Stomach (tissue), 4 donors: ENCODE data around the gene FOXP2.

Experiments used
- EP300 ChIP-seq: sonication (generic); formaldehyde crosslinking; IDR thresholded peaks from one replicate; pipeline ENCODE4 v1.6.1; 2017; ENCODE audit warnings: antibody characterized with exemption
- POLR2A ChIP-seq, 4 donors: fragments of 450-650 bp; IDR thresholded peaks; one replicate each; pipeline ENCODE4 v1.6.1; 2016; ENCODE audit warnings: antibody characterized with exemption in 4 of 4, control low read depth in 2 of 4, mild to moderate bottlenecking in 1 of 4, moderate library complexity in 1 of 4
- POLR2AphosphoS5 ChIP-seq, 3 donors: sonication (generic); formaldehyde crosslinking; IDR thresholded peaks; one replicate each; pipeline ENCODE4 v1.6.1; 2016; ENCODE audit warnings: antibody characterized with exemption in 3 of 3
- TF ChIP-seq, protein P1 (sequence below), 7 experiments: fragments of 450-650 bp in 4 of 7; fragments of 200-600 bp in 3 of 7; sonication (generic) in 3 of 7; IDR thresholded peaks; one replicate each; pipeline ENCODE4 v1.5.1; 2016 to 2019; ENCODE audit warnings: antibody characterized with exemption in 7 of 7, control low read depth in 2 of 7, mild to moderate bottlenecking in 1 of 7

DNA sequence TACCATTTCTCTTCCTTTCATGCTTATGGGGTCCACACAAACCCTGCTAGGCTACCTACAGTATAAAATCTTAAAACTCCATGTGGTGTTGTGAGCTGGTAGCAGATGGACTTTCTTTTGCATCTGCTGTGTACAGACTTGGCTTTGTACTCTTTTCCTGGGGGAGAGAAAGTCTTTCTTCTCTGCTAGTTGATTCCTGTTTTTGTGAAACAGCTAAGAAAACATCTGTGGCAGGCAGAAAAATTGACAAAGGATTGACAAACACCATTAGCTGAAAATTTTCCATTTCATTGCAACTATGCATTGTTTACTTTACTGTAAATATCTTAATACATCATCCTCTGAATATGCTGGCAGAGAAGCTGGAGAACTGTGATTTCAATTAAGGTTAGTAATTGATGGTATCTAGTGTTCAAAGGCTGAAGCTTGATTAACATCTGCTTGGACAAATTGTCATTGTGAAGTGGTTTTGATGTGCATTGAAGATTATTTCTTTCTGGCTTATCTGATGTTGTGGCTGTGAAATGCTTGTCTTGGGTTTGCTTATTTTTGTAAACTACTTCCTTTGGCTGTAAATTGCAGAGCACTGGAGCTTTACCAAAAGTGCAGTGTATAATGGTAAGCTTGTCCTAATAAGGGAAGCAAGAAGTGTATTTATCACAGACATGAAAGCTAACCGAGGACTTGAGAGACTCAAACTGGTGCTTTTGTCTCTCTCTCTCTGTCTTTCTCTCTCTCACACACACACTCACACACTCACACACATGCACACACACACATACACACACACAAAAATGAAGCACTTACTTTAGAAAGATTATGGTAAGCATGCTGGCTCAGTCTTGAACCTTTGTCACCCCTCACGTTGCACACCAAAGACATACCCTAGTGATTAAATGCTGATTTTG lies at the start of gene FOXP2:
- TF ChIP-seq, protein P1, sequence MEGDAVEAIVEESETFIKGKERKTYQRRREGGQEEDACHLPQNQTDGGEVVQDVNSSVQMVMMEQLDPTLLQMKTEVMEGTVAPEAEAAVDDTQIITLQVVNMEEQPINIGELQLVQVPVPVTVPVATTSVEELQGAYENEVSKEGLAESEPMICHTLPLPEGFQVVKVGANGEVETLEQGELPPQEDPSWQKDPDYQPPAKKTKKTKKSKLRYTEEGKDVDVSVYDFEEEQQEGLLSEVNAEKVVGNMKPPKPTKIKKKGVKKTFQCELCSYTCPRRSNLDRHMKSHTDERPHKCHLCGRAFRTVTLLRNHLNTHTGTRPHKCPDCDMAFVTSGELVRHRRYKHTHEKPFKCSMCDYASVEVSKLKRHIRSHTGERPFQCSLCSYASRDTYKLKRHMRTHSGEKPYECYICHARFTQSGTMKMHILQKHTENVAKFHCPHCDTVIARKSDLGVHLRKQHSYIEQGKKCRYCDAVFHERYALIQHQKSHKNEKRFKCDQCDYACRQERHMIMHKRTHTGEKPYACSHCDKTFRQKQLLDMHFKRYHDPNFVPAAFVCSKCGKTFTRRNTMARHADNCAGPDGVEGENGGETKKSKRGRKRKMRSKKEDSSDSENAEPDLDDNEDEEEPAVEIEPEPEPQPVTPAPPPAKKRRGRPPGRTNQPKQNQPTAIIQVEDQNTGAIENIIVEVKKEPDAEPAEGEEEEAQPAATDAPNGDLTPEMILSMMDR (IDR thresholded peaks at IDR 0.05): no peak
- no peak for TF ChIP-seq EP300
- no peak for TF ChIP-seq POLR2A (IDR thresholded peaks at IDR 0.05)
- TF ChIP-seq POLR2AphosphoS5 (IDR thresholded peaks at IDR 0.05): no peak
